AML-193 (cell line): ENCODE measurements around the gene DNASE2B.

Experiments
- DNase-seq, 2 experiments: peaks; one replicate each; lab custom pipeline; 2025; lab: John Stamatoyannopoulos, UW

Gene DNASE2B, protein sequence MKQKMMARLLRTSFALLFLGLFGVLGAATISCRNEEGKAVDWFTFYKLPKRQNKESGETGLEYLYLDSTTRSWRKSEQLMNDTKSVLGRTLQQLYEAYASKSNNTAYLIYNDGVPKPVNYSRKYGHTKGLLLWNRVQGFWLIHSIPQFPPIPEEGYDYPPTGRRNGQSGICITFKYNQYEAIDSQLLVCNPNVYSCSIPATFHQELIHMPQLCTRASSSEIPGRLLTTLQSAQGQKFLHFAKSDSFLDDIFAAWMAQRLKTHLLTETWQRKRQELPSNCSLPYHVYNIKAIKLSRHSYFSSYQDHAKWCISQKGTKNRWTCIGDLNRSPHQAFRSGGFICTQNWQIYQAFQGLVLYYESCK

GRCh38 chr1:84398175-84399155 is at the start of gene DNASE2B:
TSS of gene DNASE2B (plus strand) at chr1:84398484. CDS start at chr1:84398565, 81 bp downstream.
- DNase-seq: no peak

- no peak for DNase-seq
Measured at GRCh38 chr1:84348759-84349158, 49.5 kb upstream of the DNASE2B start.

GRCh38 chr1:84350104-84350503 is 48.2 kb upstream of the DNASE2B start:
- DNase-seq: no peak

DNA sequence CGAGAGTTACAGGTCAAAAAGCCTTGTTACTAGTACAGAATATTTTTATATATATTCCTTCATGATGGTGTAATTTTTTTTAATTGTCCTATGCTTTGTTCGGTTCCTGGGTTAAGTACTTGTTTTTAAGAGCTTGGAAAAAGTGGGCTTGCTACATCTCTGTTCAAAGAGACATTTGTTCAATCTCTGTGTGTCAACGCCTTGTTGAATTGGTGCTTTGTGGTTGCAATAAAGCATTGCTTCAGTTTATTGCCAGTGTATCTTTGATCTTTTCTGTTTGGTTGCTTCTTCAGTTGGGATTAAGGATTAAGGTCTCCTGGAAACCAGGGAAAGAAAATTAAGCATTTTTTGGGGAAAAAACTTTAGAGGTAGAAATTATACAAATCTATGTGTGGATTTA is 47.7 kb upstream of the DNASE2B start:
- DNase-seq: no peak

- no peak for DNase-seq
Measured at GRCh38 chr1:84352298-84353106, 45.8 kb upstream of the DNASE2B start.

GRCh38 chr1:84353695-84354094 is 44.6 kb upstream of the DNASE2B start:
- DNase-seq: no peak

DNA sequence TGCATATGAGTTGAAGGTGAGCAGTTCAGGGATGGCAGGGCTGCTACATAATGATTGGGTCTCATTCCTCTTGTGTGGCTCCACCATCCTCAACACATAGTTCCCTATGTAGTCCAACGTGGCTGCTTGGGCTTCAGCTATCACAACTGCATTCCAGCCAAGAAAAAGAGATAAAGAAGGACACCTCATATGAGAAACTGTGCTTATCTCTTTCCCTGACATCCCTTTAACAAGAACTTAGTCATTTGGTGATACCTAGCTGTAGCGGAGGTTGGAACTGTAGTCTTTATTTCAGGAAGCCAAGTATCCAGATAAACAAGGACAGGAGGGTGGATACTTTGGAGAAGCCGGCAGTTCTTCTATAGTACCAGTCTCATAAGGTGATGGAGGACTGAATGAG is 42.7 kb upstream of the DNASE2B start:
- no peak for DNase-seq

- DNase-seq: no peak
Measured at GRCh38 chr1:84356881-84357280, 41.4 kb upstream of the DNASE2B start.

- no peak for DNase-seq
Measured at GRCh38 chr1:84358695-84359094, 39.6 kb upstream of the DNASE2B start.

DNA sequence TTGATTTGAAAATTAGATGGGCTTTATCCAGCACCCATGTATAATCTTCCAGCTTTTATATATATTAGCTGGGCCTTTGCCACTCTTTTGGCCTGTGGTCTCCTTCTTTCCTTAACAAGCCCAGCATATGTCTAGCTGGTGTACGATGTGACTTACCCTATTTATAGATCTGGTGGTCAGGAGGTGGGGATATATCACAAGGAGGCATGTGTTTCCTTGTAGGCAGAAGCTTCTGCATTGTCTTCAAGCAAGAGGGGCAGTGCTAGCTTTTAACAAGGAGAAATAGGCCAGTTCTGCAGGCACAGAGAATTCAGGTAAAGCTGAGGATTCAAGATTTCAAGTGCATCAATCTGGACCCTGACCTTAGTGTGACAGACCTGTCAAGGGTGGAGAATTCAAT is 38.0 kb upstream of the DNASE2B start:
- no peak for DNase-seq

GRCh38 chr1:84361796-84362195 is 36.5 kb upstream of the DNASE2B start:
- no peak for DNase-seq

- DNase-seq: no peak
Measured at GRCh38 chr1:84363019-84363418, 35.3 kb upstream of the DNASE2B start.

GRCh38 chr1:84363622-84364021 is 34.7 kb upstream of the DNASE2B start:
- no peak for DNase-seq

DNA sequence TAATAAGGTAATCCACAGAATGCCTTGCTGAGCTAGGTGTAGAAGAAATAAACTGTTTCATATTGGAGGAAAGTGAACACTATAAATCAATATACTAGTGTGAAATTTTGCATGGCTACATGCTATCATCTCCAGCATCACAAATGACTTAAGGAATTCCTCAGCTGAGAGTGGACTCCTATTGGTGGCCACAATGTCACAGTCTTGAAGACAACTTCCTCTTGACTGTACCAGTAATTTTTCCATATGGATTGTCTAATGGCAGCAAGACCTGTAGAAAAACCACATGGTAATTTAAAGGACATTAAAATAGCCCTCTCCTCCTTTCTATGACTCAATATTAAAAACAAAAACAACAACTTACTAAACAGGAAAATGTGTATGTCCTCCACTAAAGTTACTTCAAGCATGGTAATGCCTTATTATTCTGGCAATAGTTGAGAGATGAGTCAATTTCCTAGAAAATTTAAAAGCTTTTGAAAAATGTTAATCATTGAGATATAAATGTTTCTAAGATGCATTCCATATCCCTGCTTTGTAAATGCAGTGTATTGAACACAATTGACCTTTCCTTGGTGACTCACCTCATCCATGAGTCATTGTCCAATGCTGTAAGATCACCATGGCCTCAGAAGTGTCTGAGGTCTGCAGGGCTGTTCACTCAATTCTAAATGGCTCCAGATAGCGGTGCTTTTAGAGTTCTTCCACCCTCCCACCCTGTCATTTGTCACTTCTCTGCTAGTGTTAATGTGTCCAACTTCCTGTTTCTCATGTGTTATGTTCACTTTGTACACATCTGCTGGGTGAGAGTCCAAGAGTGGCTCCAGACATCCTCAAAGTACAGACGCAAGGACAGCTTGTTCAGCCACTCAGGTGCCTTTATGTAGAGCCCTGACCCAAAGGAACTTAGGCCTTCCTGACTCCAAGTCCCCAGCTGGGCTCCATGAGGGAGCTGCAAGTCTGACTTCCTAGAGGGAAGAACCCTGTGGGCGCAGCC is 32.8 kb upstream of the DNASE2B start:
- no peak for DNase-seq

GRCh38 chr1:84366786-84367185 is 31.5 kb upstream of the DNASE2B start:
- DNase-seq: no peak

GRCh38 chr1:84367219-84367618 is 31.1 kb upstream of the DNASE2B start:
- no peak for DNase-seq

GRCh38 chr1:84368441-84368840 is 29.8 kb upstream of the DNASE2B start:
- DNase-seq: no peak

DNA sequence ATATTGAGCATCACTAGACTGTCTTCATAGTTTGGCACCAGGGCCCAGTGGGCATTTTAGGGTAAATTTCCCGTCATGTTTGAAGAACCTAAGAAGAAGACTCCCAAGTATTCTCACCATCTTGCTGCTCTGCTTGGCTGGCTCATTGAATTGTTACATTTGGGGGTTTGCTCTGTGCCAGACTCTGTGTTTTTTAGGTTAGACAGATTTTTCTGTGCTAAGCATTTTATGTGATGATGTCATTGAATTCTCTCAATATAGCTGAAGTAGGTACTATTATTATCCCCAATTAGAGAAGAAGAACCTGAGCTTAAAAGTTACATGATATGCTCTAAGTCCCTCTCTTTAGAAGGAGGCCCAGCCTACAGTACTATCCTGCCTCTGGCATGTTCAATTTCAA is 28.0 kb upstream of the DNASE2B start:
- DNase-seq: no peak

DNA sequence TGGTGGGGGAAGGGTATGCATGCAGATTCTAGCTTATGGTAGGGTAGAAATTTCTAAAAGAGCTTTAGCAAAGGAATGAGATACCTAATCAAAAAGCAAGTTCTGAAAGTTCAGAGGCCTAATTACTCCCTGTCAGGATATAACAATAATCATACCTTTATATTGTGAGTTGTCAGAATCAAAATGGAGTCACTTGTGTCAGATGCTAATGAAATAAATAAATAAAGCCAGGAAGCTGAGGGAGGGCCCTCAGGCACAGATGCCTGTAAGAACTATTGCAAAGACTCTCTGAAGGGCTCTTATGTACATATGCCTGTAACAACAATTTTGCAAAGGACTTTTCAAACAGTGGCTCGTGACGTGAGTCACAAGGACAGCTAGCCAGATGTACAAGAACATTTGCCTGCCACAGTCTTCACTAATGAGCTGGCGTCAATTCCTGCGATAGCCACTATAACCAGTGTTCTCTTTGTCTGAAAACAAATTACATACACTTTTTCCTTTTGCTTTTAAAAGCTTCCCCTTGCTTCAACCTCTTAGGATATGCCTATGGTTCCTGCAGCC is 27.4 kb upstream of the DNASE2B start:
- DNase-seq: no peak

GRCh38 chr1:84373436-84374141 is 24.7 kb upstream of the DNASE2B start:
- no peak for DNase-seq
